Effector memory CD8-positive, alpha-beta T cell (primary cell): ENCODE measurements around the gene PRLHR.

Experiments used
- ATAC-seq: fragments of 150-1000 bp; cut with Tn5 transposase; replicated peaks from 2 replicates; pipeline ENCODE4 v1.10.0; 2021; ENCODE audit warnings: mild to moderate bottlenecking, moderate library complexity
- DNase-seq, 3 experiments: peaks; one replicate each; pipeline ENCODE4 v3.0.0; 2021
- H3K27ac Mint-ChIP-seq, 2 donors: one replicate each; pipeline ENCODE4 v1.8.0; 2022; ENCODE audit warnings: mild to moderate bottlenecking in 2 of 2, mixed read lengths in 2 of 2, moderate library complexity in 2 of 2
- H3K27me3 Mint-ChIP-seq, 2 donors: one replicate each; pipeline ENCODE4 v1.8.0; 2022; ENCODE audit warnings: mixed read lengths in 2 of 2
- H3K36me3 Mint-ChIP-seq: one replicate; pipeline ENCODE4 v1.8.0; 2022; ENCODE audit warnings: mild to moderate bottlenecking, moderate library complexity, mixed read lengths; ENCODE audit not compliant: insufficient read depth
- H3K4me1 Mint-ChIP-seq, 2 donors: one replicate each; pipeline ENCODE4 v1.8.0; 2022; ENCODE audit warnings: low read depth in 2 of 2, mixed read lengths in 2 of 2
- H3K4me3 Mint-ChIP-seq, 2 donors: one replicate each; pipeline ENCODE4 v1.8.0; 2022; ENCODE audit warnings: mild to moderate bottlenecking in 2 of 2, mixed read lengths in 2 of 2, moderate library complexity in 2 of 2
- H3K9me3 Mint-ChIP-seq, 2 donors: one replicate each; pipeline ENCODE4 v1.8.0; 2022; ENCODE audit warnings: mixed read lengths in 2 of 2

PRLHR gene

GRCh38 chr10:118565301-118566075 is 30.0 kb downstream of the PRLHR start:
- H3K4me1 Mint-ChIP-seq: no peaks in the 10 kb centered on the region
- ATAC-seq (no peak), DNase-seq (no peak)
- H3K4me3 Mint-ChIP-seq: no peak overlapping the region
- peaks cover 14 to 54% of the 10 kb centered on the region in 2 donors for H3K27me3 Mint-ChIP-seq
- no peaks in the 10 kb centered on the region for H3K9me3 Mint-ChIP-seq
- H3K27ac Mint-ChIP-seq: no peak overlapping the region
- H3K36me3 Mint-ChIP-seq: no peaks in the 10 kb centered on the region

GRCh38 chr10:118564652-118565051 is 30.8 kb downstream of the PRLHR start:
- Mint-ChIP-seq H3K27me3 (peaks cover 14 to 54% of the 10 kb centered on the region in 2 donors), H3K4me1 (no peaks in the 10 kb centered on the region), H3K36me3 (peaks cover 1% of the 10 kb centered on the region), H3K27ac (no peak overlapping the region), H3K4me3 (no peak overlapping the region), H3K9me3 (no peaks in the 10 kb centered on the region)
- no peak for ATAC-seq
- no peak for DNase-seq

GRCh38 chr10:118564114-118564513 is 31.3 kb downstream of the PRLHR start:
- DNase-seq (no peak), ATAC-seq (no peak)
- Mint-ChIP-seq H3K4me1 (no peaks in the 10 kb centered on the region), H3K9me3 (no peaks in the 10 kb centered on the region), H3K4me3 (no peak overlapping the region), H3K36me3 (peaks cover 3% of the 10 kb centered on the region), H3K27me3 (peaks cover 14 to 54% of the 10 kb centered on the region in 2 donors), H3K27ac (no peak overlapping the region)

- Mint-ChIP-seq H3K4me3 (no peak overlapping the region), H3K27ac (no peak overlapping the region), H3K9me3 (no peaks in the 10 kb centered on the region), H3K27me3 (peaks cover 14 to 54% of the 10 kb centered on the region in 2 donors), H3K4me1 (no peaks in the 10 kb centered on the region), H3K36me3 (peaks cover 3% of the 10 kb centered on the region)
- no peak for ATAC-seq
- DNase-seq: no peak
These were observed 32.0 kb downstream of the PRLHR start for GRCh38 chr10:118563373-118563890.

GRCh38 chr10:118562851-118563250 is 32.6 kb downstream of the PRLHR start:
- DNase-seq: no peak
- H3K4me3 Mint-ChIP-seq: no peak overlapping the region
- H3K9me3 Mint-ChIP-seq: no peaks in the 10 kb centered on the region
- H3K27ac Mint-ChIP-seq: no peak overlapping the region
- no peak for ATAC-seq
- peaks cover 17 to 60% of the 10 kb centered on the region in 2 donors for H3K27me3 Mint-ChIP-seq
- peaks cover 3% of the 10 kb centered on the region for H3K36me3 Mint-ChIP-seq
- H3K4me1 Mint-ChIP-seq: no peaks in the 10 kb centered on the region

- Mint-ChIP-seq H3K27ac (no peak overlapping the region), H3K9me3 (no peaks in the 10 kb centered on the region), H3K27me3 (peaks cover 48% of the 10 kb centered on the region in 2 donors), H3K4me1 (no peaks in the 10 kb centered on the region), H3K36me3 (peaks cover 3% of the 10 kb centered on the region), H3K4me3 (no peak overlapping the region)
- ATAC-seq: no peak
- DNase-seq: no peak
These were observed 37.5 kb downstream of the PRLHR start for GRCh38 chr10:118557946-118558345.

GRCh38 chr10:118551535-118552100 is 43.8 kb downstream of the PRLHR start:
- no peaks in the 10 kb centered on the region for H3K4me1 Mint-ChIP-seq
- no peaks in the 10 kb centered on the region for H3K9me3 Mint-ChIP-seq
- no peak overlapping the region for H3K27ac Mint-ChIP-seq
- peaks cover 63 to 68% of the 10 kb centered on the region in 2 donors for H3K27me3 Mint-ChIP-seq
- no peak overlapping the region for H3K4me3 Mint-ChIP-seq
- no peak for ATAC-seq
- no peaks in the 10 kb centered on the region for H3K36me3 Mint-ChIP-seq
- DNase-seq: no peak

GRCh38 chr10:118547282-118547681 is 48.2 kb downstream of the PRLHR start:
- H3K4me3 Mint-ChIP-seq: no peak overlapping the region
- DNase-seq: no peak
- ATAC-seq: no peak
- peaks cover 73 to 84% of the 10 kb centered on the region in 2 donors for H3K27me3 Mint-ChIP-seq
- H3K27ac Mint-ChIP-seq: no peak overlapping the region
- no peaks in the 10 kb centered on the region for H3K9me3 Mint-ChIP-seq
- H3K36me3 Mint-ChIP-seq: no peaks in the 10 kb centered on the region
- H3K4me1 Mint-ChIP-seq: peaks cover 0 to 5% of the 10 kb centered on the region in 2 donors

GRCh38 chr10:118546479-118546878 is 49.0 kb downstream of the PRLHR start:
- H3K4me3 Mint-ChIP-seq: no peak overlapping the region
- no peaks in the 10 kb centered on the region for H3K9me3 Mint-ChIP-seq
- no peak overlapping the region for H3K27ac Mint-ChIP-seq
- DNase-seq: no peak
- H3K4me1 Mint-ChIP-seq: peaks cover 0 to 5% of the 10 kb centered on the region in 2 donors
- peaks cover 73 to 84% of the 10 kb centered on the region in 2 donors for H3K27me3 Mint-ChIP-seq
- ATAC-seq: no peak
- no peaks in the 10 kb centered on the region for H3K36me3 Mint-ChIP-seq

- Mint-ChIP-seq H3K4me3 (no peak overlapping the region), H3K36me3 (no peaks in the 10 kb centered on the region), H3K27ac (no peak overlapping the region), H3K4me1 (peaks cover 0 to 5% of the 10 kb centered on the region in 2 donors), H3K27me3 (peaks cover 73 to 84% of the 10 kb centered on the region in 2 donors), H3K9me3 (no peaks in the 10 kb centered on the region)
- DNase-seq (no peak), ATAC-seq (no peak)
These were observed 50.1 kb downstream of the PRLHR start for GRCh38 chr10:118545381-118545780.

- no peak overlapping the region for H3K4me3 Mint-ChIP-seq
- no peaks in the 10 kb centered on the region for H3K36me3 Mint-ChIP-seq
- peaks cover 71 to 83% of the 10 kb centered on the region in 2 donors for H3K27me3 Mint-ChIP-seq
- no peak for ATAC-seq
- no peaks in the 10 kb centered on the region for H3K9me3 Mint-ChIP-seq
- no peak overlapping the region for H3K27ac Mint-ChIP-seq
- DNase-seq: no peak
- peaks cover 0 to 5% of the 10 kb centered on the region in 2 donors for H3K4me1 Mint-ChIP-seq
These were observed 51.0 kb downstream of the PRLHR start for GRCh38 chr10:118544401-118544948.

- Mint-ChIP-seq H3K9me3 (no peaks in the 10 kb centered on the region), H3K27me3 (peaks cover 75 to 89% of the 10 kb centered on the region in 2 donors), H3K4me3 (no peak overlapping the region), H3K27ac (no peak overlapping the region), H3K36me3 (no peaks in the 10 kb centered on the region), H3K4me1 (peaks cover 0 to 5% of the 10 kb centered on the region in 2 donors)
- no peak for ATAC-seq
- peak; percentile 5 to 12 (median 10) for DNase-seq
These were observed 51.6 kb downstream of the PRLHR start for GRCh38 chr10:118543714-118544400.

- H3K4me1 Mint-ChIP-seq: peaks cover 0 to 5% of the 10 kb centered on the region in 2 donors
- no peak overlapping the region for H3K27ac Mint-ChIP-seq
- DNase-seq: no peak
- no peak overlapping the region for H3K4me3 Mint-ChIP-seq
- no peaks in the 10 kb centered on the region for H3K9me3 Mint-ChIP-seq
- H3K36me3 Mint-ChIP-seq: no peaks in the 10 kb centered on the region
- H3K27me3 Mint-ChIP-seq: peaks cover 68 to 89% of the 10 kb centered on the region in 2 donors
- ATAC-seq: no peak
These were observed 52.7 kb downstream of the PRLHR start for GRCh38 chr10:118542745-118543144.
